HG03175 (cell line): Measurements from ENCODE around the gene ONECUT2.
"Not testable (repeated sequence)": the region's sequence is repeated elsewhere in the genome, so short reads cannot be mapped to it uniquely, and the experiment has no call there.

ENCODE experiments used
- ATAC-seq: cut with Tn5 transposase; IDR thresholded peaks from one replicate; pipeline ENCODE4 v1.9.1; 2021; ENCODE audit warnings: mild to moderate bottlenecking, moderate library complexity; ENCODE audit not compliant: unreplicated experiment

ONECUT2 gene

DNA sequence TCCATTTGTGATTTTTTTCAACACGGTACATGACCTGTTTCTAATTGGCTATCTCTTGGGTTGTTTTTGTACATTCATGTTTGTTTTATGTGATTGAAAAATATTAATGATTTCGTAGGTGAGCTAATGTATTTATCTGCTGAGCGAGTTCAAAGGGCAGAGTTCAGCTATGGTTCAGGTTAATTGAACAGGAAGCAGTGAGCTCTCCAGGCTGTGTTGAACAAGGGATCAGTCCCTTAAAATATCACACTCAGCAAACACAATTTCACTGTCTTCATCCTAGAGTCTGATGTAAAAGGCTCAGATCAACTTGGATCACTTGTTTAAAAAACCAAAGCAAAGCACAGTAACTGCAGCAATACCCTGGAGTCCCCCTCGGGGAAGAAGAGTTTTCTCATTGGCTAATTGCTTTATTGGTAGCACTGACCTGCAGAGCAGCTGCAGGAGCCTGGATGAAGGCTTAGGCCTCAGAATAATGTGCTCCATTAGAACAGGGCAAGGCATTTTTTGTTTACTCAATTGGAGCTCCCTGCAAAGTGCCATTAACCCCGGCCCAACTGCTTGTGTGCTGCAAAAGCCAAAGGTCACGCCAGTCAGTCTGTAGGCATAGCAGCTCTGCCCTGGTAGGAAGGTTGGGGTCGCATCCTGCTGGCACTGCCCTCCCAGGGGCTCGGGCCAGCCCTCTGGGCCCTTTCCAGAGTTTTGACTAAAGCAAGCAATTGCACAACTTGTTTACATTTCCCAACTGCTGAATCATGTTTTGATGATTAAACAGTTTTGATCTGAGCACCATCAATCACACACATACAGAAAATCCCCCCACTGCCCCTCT is 10.5 kb downstream of the ONECUT2 start:
- no peak for ATAC-seq

DNA sequence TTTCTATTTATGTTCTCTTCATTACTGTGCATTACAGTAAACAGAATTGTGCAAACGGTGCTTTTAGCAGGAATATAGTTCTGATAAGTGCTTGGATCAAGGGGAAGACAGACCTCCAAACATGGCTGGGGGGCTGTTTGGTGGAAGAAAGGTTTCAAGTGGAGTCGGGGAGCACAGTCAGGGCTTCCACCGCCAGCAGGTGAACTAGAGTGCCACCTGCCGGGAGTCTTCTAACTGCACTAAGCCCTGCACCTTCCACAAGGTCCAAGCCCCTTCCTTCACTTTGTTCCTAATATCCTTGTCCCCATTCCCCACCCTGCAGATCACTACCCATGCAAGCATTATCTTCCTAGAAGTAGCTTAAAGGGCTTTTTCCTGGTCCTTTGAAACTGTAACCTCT is 11.1 kb downstream of the ONECUT2 start:
- ATAC-seq = no peak

DNA sequence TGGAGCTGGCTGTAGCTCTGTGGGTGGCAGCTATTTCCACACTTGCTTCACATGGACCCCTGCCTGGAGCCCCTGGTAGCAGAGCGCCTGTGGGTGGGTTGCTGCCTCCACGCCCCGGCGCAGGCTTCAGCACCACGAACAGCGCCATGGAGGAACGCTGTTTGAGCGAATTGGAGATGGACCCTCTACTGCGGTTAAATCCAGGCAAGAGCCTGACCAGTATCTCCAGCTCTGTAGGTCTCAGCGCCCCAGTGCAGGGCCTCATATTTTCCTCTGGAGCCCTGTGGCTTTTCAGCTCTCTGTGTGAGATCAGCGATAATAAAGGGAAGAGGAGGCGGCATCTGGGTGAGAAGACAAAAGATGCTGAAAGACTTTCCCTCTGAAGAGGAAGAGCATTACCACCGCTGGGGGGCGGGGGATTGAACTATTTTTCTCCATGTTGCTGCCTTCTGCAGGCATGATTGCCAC is 12.0 kb downstream of the ONECUT2 start:
- ATAC-seq = no peak

DNA sequence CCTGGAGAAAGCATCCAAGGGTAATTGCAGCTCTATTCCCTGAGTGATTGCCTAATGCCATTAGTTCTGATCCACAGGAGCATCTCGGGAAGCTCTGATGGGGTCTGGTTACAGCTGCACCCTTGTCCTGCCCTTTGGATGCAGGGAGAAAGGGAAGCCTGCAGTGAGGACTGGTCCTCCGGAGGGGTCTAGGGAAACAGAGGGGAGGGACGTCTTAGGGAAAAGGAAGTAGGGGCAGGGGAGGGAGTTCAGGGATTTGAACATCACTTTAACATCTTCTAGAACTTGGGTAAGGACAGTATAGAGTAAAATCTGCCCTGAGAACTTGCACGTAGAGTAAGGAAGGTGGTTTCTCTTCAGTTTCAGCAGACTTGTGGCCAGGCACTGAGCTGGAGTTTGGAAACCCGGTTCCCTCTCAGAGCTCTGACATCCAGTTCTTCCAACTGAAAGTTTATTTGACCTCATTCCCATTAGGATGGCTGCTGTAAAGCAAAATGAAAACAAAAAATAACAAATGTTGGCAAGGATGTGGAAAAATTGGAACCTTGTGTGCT is 20.5 kb downstream of the ONECUT2 start:
- ATAC-seq = no peak

DNA sequence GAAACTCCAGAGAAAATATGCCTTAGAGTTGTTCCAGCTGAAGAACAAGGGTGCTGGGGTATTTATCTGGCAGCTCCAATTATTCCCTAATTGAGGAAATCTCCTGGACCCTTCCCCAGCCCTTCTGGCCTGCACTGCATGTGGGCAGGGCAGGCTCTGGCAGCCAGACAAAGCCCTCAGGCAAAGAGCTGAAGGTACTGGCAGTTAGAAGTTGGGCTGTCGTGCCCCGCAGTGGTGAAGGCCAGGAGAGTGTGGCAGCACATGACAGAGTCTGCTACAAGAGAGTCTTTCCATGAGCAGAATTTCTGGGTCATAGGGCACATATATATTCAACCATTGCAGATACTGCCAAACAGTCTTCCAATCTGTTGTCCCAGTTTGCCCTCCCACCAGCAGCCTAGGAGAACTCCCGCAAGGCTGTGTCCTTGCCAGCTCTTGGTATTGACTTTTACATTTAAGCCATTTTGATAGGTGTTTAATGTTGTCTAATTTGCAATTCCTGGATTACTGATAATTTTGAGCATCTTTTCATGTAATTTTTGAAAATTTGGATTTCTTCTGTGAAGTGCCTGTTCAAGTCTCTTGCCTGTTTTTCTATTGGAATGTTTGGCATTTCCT is 26.6 kb downstream of the ONECUT2 start:
- ATAC-seq = no peak

DNA sequence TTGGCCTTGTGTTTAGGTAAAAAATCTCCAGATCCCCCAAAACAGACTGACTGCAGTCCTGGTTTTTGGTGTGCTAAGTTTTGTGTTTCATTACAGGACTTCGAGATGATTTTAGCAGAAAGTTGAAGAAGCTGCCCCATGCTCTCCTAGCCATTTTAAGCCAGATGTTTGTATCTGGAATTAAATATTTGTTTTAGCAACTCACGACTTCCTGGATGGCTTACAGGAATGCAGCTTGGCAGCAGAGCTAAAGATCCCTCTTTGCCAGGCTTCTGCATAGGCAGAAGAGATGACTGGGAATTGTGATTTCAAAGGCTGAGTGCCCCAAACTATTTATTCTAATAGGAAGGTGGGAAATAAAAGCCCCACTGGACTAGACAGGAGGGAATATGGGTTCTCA is 31.1 kb downstream of the ONECUT2 start:
- ATAC-seq = no peak

DNA sequence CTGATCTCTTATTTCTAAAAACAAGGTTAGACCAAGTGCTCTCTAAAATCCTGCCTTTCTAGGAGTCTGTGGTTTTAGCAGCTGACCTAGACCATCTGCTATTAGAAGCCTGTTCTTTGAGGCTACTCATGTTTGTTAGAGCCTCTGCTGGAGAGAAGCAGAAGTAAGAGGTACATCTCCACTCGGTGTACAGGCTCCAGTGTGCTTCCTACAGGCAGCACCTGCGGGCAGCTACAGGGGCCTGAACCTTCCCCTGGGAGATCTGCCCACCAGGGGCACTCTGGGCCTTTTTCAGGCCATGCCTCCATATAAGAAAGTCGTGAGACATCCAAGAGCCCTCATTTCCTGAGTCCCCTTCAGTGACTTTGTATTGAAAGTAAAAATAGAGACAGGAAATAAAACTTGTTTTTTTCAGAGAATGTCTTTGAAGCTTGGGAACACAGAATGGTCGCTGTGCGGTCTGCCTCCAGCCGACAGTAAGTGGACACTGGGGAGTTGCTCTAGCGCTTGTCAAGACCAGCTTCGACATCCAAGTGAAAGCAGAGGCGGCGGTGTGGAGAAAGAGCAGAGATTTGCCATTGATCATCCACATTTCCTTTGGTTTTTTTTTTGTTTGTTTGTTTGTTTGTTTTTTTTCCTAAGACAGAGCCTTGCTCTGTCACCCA is 31.7 kb downstream of the ONECUT2 start:
- ATAC-seq = no peak

DNA sequence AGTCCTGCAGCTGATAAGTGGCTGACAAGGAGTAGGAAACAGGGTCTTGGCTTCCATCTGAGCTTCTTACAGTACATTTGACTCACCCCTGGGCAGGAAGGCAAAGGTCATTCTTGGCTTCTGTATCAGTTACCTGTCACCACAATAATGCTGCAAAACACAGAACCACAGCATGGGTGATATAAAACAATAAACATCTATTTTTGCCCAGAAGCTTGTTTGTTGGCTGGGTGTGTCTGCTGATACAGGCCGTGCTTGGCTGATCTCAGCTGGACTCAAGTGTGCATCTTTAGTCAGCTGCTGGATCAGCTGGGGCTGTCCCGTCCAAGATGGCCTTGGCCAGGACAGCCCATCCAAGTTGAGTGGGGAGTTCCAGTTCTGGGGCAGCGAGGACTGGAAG is 34.7 kb downstream of the ONECUT2 start:
- no peak for ATAC-seq

DNA sequence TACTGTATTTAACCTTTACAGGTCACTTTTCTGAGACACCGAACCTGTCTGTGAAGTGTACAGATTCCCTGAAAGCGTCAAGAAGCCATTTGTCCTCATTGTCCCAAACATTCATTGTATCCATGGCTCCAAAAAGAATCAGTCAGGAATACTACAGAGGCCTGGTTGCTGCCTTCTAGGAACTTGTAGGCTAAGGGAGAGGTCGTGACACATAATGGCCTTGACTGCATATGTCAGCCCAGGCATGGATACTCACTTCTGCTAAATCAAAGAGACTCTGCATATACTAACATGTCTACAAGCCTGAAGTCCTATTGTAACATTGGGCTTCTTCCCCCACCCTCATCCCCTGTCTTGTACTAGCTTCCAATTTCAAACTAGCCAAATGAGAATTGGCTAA is 40.2 kb downstream of the ONECUT2 start:
- ATAC-seq = no peak

DNA sequence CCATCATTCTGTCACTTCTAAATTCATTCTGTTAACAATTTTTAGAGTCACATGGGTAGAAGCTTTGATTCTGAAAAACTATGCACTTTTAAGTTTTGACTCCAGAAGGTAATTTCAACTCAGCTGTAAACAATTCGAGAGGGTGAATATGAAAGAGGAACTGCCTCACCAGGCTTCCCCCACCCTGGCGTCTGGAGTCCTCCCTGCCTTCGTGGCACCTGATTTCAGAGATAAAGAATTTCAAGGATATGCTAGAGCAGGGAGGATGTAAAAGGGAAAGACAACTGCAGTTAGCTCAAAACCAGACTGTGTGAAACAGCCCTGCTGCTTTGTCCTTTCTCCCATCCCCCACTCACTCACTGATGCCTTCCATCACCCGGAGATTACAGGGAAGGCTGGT is 40.7 kb downstream of the ONECUT2 start:
- ATAC-seq = no peak

DNA sequence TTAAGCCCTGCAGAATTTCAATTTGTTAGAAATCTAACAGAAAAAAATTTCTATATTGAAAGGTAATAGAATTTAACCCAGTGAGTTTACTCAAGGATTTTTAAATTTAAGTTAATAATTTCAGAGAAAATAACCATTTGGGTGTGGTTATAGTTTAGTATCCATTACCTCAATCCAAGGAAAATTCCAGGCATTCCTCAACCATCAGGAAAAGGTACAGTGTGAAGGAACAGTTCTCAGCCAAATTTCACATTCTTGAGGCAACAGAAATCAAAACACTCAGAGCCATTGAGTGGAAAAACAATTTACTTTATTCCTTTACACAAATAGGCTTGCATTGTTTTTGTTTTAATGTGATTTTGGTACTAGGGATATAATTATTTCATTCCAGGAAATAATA is 45.6 kb downstream of the ONECUT2 start:
- ATAC-seq = no peak

DNA sequence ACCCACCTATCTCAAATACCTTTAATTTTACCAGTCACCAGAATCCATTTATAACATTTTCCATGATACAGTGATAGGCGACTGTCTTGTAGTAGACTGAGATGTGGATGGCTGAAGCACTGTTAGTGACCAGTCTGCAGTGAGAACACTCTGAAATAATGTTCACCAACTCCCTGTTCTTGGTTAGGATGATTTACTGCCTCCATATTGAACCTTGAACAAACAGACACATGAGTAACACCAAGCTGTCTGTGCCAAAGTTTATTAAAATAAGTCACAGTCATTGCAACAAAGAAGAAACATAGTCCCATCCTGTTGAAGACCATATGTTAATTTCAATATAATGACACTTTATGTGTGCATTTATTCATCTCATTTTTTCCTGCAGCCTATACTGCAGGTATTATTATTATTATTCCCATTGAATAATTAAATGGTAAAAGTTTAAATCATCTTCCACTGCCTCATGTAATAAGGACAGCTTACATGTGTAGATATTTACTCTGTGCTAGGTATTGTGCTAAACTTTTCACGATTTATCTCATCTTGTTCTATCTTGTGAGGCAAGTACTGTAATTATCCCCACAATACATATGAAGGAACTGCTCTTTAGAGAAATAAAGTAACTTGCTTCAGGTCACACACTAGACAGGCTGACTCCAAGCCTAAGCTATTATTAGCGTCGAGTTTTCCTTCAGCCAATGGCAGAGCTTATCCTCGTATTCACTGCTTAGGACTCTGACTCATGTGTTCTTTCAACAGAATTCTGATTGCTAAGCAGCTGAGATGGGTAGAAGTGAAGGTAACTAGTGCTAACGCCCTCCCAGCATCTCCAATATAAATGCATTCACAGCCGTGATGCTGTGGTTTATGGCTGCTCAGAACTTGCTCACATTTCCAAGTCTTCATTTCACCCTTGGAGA is 62.5 kb downstream of the ONECUT2 start:
- ATAC-seq = no peak

DNA sequence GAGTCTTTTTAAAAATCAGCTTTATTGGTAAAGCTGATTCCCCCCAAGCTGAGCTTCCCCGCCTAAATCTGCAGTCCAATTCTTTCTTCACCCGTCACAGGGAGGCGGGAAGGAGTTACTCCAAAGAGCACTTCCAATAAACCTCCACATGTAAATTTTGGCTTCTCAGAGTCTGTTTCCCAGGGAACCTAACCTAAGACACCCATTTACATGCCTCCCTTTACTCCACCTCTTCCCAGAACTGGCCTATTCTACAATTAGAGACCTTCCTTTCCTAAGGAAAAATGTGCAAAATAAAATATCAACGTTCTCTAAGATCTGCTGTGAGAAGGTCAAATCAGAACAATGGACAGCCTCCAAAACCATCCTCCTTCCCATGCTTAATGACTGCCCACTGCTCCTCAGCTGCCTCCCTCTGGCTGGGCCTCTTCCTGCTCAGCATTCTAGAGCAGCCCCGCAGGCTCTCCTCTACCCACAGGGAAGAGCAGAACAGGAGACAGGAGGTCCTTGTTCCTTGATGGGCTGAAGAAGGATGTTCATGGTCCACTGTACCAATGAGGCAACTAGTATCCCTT is 63.6 kb downstream of the ONECUT2 start:
- no peak for ATAC-seq

DNA sequence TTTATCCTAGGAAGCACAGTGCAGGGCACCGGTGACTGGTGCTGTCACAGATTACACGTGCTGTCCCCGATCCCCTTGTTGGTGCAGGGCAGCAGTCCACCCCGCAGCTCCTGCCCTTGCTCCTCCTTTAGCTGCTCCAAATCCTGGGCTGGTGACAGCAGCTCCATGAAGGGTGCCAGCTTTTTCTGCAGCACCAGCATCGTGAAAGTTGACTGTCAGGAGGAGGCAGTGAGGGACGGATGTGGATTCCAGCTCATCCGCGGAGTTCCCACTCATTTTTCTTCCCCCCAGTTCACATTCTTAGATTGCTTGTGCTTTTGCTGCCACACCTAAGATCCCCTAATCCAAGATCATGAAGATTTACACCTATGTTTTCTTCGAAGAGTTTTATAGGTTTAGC is 67.5 kb downstream of the ONECUT2 start:
- no peak for ATAC-seq

DNA sequence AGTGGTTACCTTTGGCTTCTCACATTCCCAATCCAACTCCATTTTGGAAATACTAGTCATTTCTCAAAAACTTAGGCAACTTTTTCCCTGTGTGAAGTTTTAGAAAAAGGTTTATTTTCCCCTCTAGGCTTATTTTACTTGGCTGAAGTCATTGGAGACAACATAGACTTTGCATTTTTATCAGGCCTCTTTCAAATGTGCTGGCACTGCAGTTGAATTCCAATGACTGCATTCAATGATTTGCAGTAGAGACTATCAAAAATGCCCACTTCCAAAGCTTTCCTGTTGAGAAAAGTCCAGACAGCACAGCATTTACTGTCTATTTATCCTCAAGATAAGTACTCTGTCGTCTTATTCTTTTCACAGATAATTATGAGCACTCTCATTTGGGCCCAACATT is 70.1 kb downstream of the ONECUT2 start:
- no peak for ATAC-seq

DNA sequence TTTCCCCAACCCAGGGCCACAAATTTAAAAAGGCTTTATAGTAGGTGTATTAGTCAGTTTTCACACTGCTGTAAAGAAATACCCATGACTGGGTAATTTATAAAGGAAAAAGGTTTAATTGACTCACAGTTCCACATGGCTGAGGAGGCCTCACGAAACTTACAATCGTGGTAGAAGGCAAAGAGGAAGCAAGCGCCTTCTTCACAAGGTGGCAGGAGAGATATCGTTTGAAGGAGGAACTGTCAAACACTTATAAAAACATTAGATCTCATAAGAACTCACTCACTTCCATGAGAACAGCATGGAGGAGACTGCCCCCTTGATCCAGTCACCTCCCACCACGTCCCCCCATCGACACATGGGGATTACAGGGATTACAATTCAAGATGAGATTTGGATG is 80.9 kb downstream of the ONECUT2 start:
- no peak for ATAC-seq

DNA sequence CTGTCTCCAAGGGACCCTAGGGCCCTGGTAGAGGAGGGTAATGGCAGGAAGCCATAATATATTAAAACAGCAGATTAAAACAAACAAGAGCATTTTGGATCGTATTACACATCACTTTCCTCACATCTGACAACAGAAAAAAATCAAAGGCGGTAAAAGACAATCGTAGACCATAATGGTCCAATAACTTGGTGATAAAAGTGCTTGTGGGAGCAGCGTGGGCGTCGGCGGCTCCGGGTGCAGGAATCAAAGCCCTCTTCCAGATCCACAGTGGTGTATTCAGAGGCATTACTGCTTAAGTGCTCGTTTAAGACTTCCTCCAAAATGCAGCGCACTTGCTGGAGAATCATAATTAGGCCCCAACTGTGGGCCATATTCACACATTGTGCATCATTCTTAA is 83.4 kb downstream of the ONECUT2 start:
- ATAC-seq = no peak

DNA sequence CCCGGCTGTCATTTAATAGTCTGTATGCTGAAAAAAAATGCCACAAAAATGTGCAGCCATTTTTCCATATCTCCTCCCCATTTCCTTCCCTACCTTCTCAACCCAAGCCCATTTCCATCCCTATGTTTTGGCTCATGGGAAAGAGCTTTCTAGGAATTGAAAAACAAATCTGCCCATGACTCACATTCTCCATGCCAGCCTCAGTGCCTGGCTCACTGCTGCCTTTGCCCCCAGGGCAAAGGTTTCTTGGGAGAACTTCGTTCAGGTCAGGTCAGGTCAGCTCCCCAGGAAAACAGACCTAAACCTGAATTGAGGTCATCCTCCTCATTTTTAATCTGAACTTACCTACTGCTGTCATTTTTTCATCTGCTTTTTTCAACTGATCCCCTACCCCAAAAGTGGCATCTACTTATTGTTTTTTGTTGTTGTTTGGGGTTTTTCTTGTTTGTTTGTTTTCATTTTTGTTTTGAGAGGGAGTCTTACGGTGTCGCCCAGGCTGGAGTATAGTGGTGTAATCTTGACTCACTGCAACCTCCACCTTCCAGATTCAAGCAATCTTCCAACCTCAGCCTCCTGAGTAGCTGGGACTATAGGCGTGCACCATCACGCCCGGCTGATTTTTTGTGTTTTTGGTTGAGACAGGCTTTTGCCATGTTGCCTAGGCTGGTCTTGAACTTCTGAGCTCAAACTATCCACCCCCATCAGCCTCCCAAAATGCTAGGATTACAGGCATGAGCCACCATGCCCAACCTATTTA is 84.7 kb downstream of the ONECUT2 start:
- ATAC-seq = no peak

DNA sequence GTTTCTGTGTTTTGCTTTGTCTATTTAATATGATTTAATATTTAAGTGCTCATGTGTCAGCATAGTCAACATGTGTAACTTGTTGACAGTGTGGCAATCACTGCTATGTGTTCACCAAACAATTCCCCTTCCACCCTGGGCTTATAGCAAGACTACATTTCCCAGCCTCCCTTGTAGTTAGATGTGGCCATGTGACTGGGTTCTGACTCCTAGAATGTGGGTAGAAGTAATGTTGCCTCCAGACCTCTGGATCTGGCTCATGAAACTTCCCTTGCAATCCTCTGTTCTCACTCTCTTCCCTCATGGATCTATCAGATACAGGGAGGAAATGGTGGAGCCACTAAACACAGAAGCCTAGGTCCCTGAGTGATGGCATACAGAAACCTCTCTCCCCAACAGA is 87.2 kb downstream of the ONECUT2 start:
- ATAC-seq = not testable (repeated sequence)
